Dendritic cell treated with granulocyte-macrophage colony-stimulating factor and Interleukin-4, amounts not matched to agents 40 ng/mL and 50 ng/mL, for 4 days (primary cell): ENCODE data around the gene CALN1.
"Not testable (repeated sequence)": the region's sequence is repeated elsewhere in the genome, so short reads cannot be mapped to it uniquely, and the experiment has no call there.

Source experiments
- H3K27ac Mint-ChIP-seq: one replicate; pipeline ENCODE4 v1.8.0; 2022; ENCODE audit warnings: mild to moderate bottlenecking, mixed read lengths
- H3K27me3 Mint-ChIP-seq: one replicate; pipeline ENCODE4 v1.8.0; 2022; ENCODE audit warnings: mild to moderate bottlenecking, mixed read lengths
- H3K36me3 Mint-ChIP-seq: one replicate; pipeline ENCODE4 v1.8.0; 2022; ENCODE audit warnings: low read depth, mixed read lengths
- H3K4me1 Mint-ChIP-seq: one replicate; pipeline ENCODE4 v1.8.0; 2022; ENCODE audit warnings: low read depth, mixed read lengths
- H3K4me3 Mint-ChIP-seq: one replicate; pipeline ENCODE4 v1.8.0; 2022; ENCODE audit warnings: mild to moderate bottlenecking, moderate library complexity, mixed read lengths
- H3K9me3 Mint-ChIP-seq: one replicate; pipeline ENCODE4 v1.8.0; 2022; ENCODE audit warnings: mixed read lengths
- intact Hi-C: fragments of 100-400 bp; cut with micrococcal nuclease; formaldehyde crosslinking; loops from one replicate; pipeline ENCODE4 v1.15.0; 2022

The CALN1 gene

GRCh38 chr7:72403458-72404076 is 8.6 kb downstream of the CALN1 start:
- Mint-ChIP-seq H3K4me3 (no peak overlapping the region), H3K27me3 (peaks cover 6% of the 10 kb centered on the region), H3K4me1 (peaks cover 50% of the 10 kb centered on the region), H3K9me3 (peaks cover 9% of the 10 kb centered on the region), H3K36me3 (no peaks in the 10 kb centered on the region), H3K27ac (peak overlapping the region; percentile 45)
- intact Hi-C loops = no loop called here

GRCh38 chr7:72394016-72394415 is 18.1 kb downstream of the CALN1 start:
- H3K4me1 Mint-ChIP-seq = peaks cover 9% of the 10 kb centered on the region
- no peaks in the 10 kb centered on the region for H3K27me3 Mint-ChIP-seq
- H3K9me3 Mint-ChIP-seq = peaks cover 10% of the 10 kb centered on the region
- H3K27ac Mint-ChIP-seq = no peak overlapping the region
- no peak overlapping the region for H3K4me3 Mint-ChIP-seq
- intact Hi-C loops = no loop called here
- no peaks in the 10 kb centered on the region for H3K36me3 Mint-ChIP-seq

GRCh38 chr7:72391821-72392377 is 20.2 kb downstream of the CALN1 start:
- no peaks in the 10 kb centered on the region for H3K27me3 Mint-ChIP-seq
- H3K4me1 Mint-ChIP-seq = peaks cover 9% of the 10 kb centered on the region
- H3K9me3 Mint-ChIP-seq = peaks cover 10% of the 10 kb centered on the region
- H3K27ac Mint-ChIP-seq = no peak overlapping the region
- intact Hi-C loops = no loop called here
- no peaks in the 10 kb centered on the region for H3K36me3 Mint-ChIP-seq
- H3K4me3 Mint-ChIP-seq = no peak overlapping the region

GRCh38 chr7:72386118-72386517 is 26.0 kb downstream of the CALN1 start:
- H3K4me1 Mint-ChIP-seq = no peaks in the 10 kb centered on the region
- no peak overlapping the region for H3K4me3 Mint-ChIP-seq
- H3K27ac Mint-ChIP-seq = no peak overlapping the region
- no peaks in the 10 kb centered on the region for H3K36me3 Mint-ChIP-seq
- H3K27me3 Mint-ChIP-seq = no peaks in the 10 kb centered on the region
- H3K9me3 Mint-ChIP-seq = peaks cover 10% of the 10 kb centered on the region
- intact Hi-C loops = no loop called here

- intact Hi-C loops = no loop called here
- Mint-ChIP-seq H3K36me3 (no peaks in the 10 kb centered on the region), H3K4me1 (no peaks in the 10 kb centered on the region), H3K4me3 (no peak overlapping the region), H3K27me3 (no peaks in the 10 kb centered on the region), H3K9me3 (no peaks in the 10 kb centered on the region), H3K27ac (no peak overlapping the region)
Measured at GRCh38 chr7:72362246-72362645, 49.9 kb downstream of the CALN1 start.

- Mint-ChIP-seq H3K4me3 (no peak overlapping the region), H3K9me3 (peaks cover 11% of the 10 kb centered on the region), H3K27me3 (peaks cover 8% of the 10 kb centered on the region), H3K27ac (no peak overlapping the region), H3K36me3 (no peaks in the 10 kb centered on the region), H3K4me1 (no peaks in the 10 kb centered on the region)
- intact Hi-C loops = no loop called here
Measured at GRCh38 chr7:72345208-72345727, 66.9 kb downstream of the CALN1 start.

GRCh38 chr7:72343991-72344390 is 68.1 kb downstream of the CALN1 start:
- Mint-ChIP-seq H3K27ac (no peak overlapping the region), H3K4me3 (no peak overlapping the region), H3K27me3 (peaks cover 8% of the 10 kb centered on the region), H3K4me1 (no peaks in the 10 kb centered on the region), H3K36me3 (no peaks in the 10 kb centered on the region), H3K9me3 (peaks cover 8% of the 10 kb centered on the region)
- intact Hi-C loops = no loop called here

GRCh38 chr7:72343354-72343753 is 68.8 kb downstream of the CALN1 start:
- intact Hi-C loops, H3K9me3 Mint-ChIP-seq, H3K4me1 Mint-ChIP-seq, H3K27ac Mint-ChIP-seq, H3K27me3 Mint-ChIP-seq, H3K4me3 Mint-ChIP-seq, H3K36me3 Mint-ChIP-seq: not testable (repeated sequence)

GRCh38 chr7:72337390-72338167 is 74.6 kb downstream of the CALN1 start:
- Mint-ChIP-seq H3K27me3 (peaks cover 46% of the 10 kb centered on the region), H3K4me3 (peak overlapping the region; percentile 1), H3K4me1 (peaks cover 7% of the 10 kb centered on the region), H3K9me3 (peaks cover 8% of the 10 kb centered on the region), H3K36me3 (no peaks in the 10 kb centered on the region), H3K27ac (no peak overlapping the region)
- intact Hi-C loops = no loop called here

- Mint-ChIP-seq H3K36me3 (no peaks in the 10 kb centered on the region), H3K27me3 (peaks cover 46% of the 10 kb centered on the region)
Measured at GRCh38 chr7:72336632-72337389, 75.3 kb downstream of the CALN1 start.

GRCh38 chr7:72336382-72336631 is 75.8 kb downstream of the CALN1 start:
- H3K4me3 Mint-ChIP-seq = no peak overlapping the region

More at GRCh38 chr7:72336632-72337389, 75.3 kb downstream of the CALN1 start:
- H3K9me3 Mint-ChIP-seq = peaks cover 8% of the 10 kb centered on the region
- peaks cover 7% of the 10 kb centered on the region for H3K4me1 Mint-ChIP-seq
- intact Hi-C loops = no loop called here
- no peak overlapping the region for H3K27ac Mint-ChIP-seq
- H3K4me3 Mint-ChIP-seq = no peak overlapping the region

GRCh38 chr7:72335561-72336381 is 76.4 kb downstream of the CALN1 start:
- Mint-ChIP-seq H3K36me3 (no peaks in the 10 kb centered on the region), H3K4me1 (peaks cover 7% of the 10 kb centered on the region), H3K9me3 (peaks cover 8% of the 10 kb centered on the region), H3K27ac (no peak overlapping the region), H3K4me3 (no peak overlapping the region), H3K27me3 (peaks cover 44% of the 10 kb centered on the region)
- intact Hi-C loops = no loop called here

More at GRCh38 chr7:72336382-72336631, 75.8 kb downstream of the CALN1 start:
- Mint-ChIP-seq H3K4me1 (peaks cover 7% of the 10 kb centered on the region), H3K36me3 (no peaks in the 10 kb centered on the region), H3K27me3 (peaks cover 44% of the 10 kb centered on the region), H3K9me3 (peaks cover 8% of the 10 kb centered on the region), H3K27ac (no peak overlapping the region)
- intact Hi-C loops = no loop called here

GRCh38 chr7:72334698-72335097 is 77.4 kb downstream of the CALN1 start:
- intact Hi-C loops = loop anchor here (5.0 kb wide), 1 partner anchor 582 kb away; no protein-coding TSS in a partner anchor
- Mint-ChIP-seq H3K27ac (no peak overlapping the region), H3K27me3 (peaks cover 44% of the 10 kb centered on the region), H3K4me1 (peaks cover 7% of the 10 kb centered on the region), H3K9me3 (peaks cover 6% of the 10 kb centered on the region), H3K4me3 (no peak overlapping the region), H3K36me3 (no peaks in the 10 kb centered on the region)
